OCI-LY1 (cell line): ENCODE measurements around the gene COL18A1.

Experiments
- H2AFZ ChIP-seq: fragments of 200-600 bp; sonication (generic), shearing (Covaris generic); 2 replicates; pipeline ENCODE4 v1.6.0; 2014; ENCODE audit warnings: antibody characterized with exemption, mild to moderate bottlenecking, low read length
- H3F3A ChIP-seq: fragments of 200-600 bp; sonication (generic), shearing (Covaris generic); 2 replicates; pipeline ENCODE4 v1.6.0; 2014; ENCODE audit warnings: mild to moderate bottlenecking, antibody characterized with exemption, low read length, moderate library complexity; ENCODE audit not compliant: insufficient read depth
- H3K27ac ChIP-seq: fragments of 200-600 bp; sonication (generic); 2 replicates; pipeline ENCODE4 v1.5.1; 2014; ENCODE audit warnings: low read length, mixed run types, mild to moderate bottlenecking, low read depth; ENCODE audit not compliant: poor library complexity, severe bottlenecking
- H3K27me3 ChIP-seq: fragments of 200-600 bp; sonication (generic); 2 replicates; pipeline ENCODE4 v1.6.0; 2014; ENCODE audit warnings: antibody characterized with exemption, mild to moderate bottlenecking, low read length, moderate library complexity; ENCODE audit not compliant: insufficient read depth
- H3K36me3 ChIP-seq: fragments of 200-600 bp; sonication (generic); 2 replicates; pipeline ENCODE4 v1.6.1; 2014; ENCODE audit warnings: mild to moderate bottlenecking, antibody characterized with exemption, low read length, moderate library complexity, mixed read lengths; ENCODE audit not compliant: insufficient read depth
- H3K4me1 ChIP-seq: fragments of 200-600 bp; sonication (generic); 2 replicates; pipeline ENCODE4 v1.5.1; 2014; ENCODE audit warnings: mild to moderate bottlenecking, low read length, moderate library complexity; ENCODE audit not compliant: insufficient read depth, severe bottlenecking
- H3K4me2 ChIP-seq: fragments of 200-600 bp; sonication (generic), shearing (Covaris generic); 2 replicates; pipeline ENCODE4 v1.6.1; 2014; ENCODE audit warnings: low read length
- H3K4me3 ChIP-seq: fragments of 200-600 bp; sonication (generic); 2 replicates; pipeline ENCODE4 v1.5.1; 2014; ENCODE audit warnings: low read length, low read depth, mild to moderate bottlenecking, mixed read lengths; ENCODE audit not compliant: poor library complexity, severe bottlenecking
- H3K79me2 ChIP-seq: fragments of 200-600 bp; shearing (Covaris generic); 2 replicates; pipeline ENCODE4 v1.6.1; 2016; ENCODE audit warnings: mixed run types, low read length, mixed read lengths; ENCODE audit not compliant: insufficient read depth
- H3K9ac ChIP-seq: fragments of 200-600 bp; sonication (generic), shearing (Covaris generic); 2 replicates; pipeline ENCODE4 v1.6.1; 2014; ENCODE audit warnings: mild to moderate bottlenecking, low read length, mixed read lengths
- H3K9me2 ChIP-seq: fragments of 200-600 bp; sonication (generic), shearing (Covaris generic); 2 replicates; pipeline ENCODE4 v1.6.1; 2014; ENCODE audit warnings: low read depth, mild to moderate bottlenecking, low read length, mixed read lengths
- H3K9me3 ChIP-seq: fragments of 200-600 bp; shearing (Covaris generic); 2 replicates; pipeline ENCODE4 v1.6.1; 2014; ENCODE audit warnings: low read length, mixed read lengths
- H4K20me1 ChIP-seq: fragments of 200-600 bp; sonication (generic), shearing (Covaris generic); 2 replicates; pipeline ENCODE4 v1.6.0; 2016; ENCODE audit warnings: mild to moderate bottlenecking, low read length; ENCODE audit not compliant: insufficient read depth
- CTCF ChIP-seq: fragments of 200-600 bp; sonication (generic), shearing (Covaris generic); IDR thresholded peaks from 2 replicates; pipeline ENCODE4 v1.5.1; 2017; ENCODE audit warnings: mild to moderate bottlenecking, antibody characterized with exemption, low read length, moderate library complexity, mixed read lengths
- EZH2 ChIP-seq: fragments of 200-600 bp; sonication (generic), shearing (Covaris generic); IDR thresholded peaks from 2 replicates; pipeline ENCODE4 v1.8.0; 2017; ENCODE audit warnings: borderline replicate concordance, mixed run types, mild to moderate bottlenecking, antibody characterized with exemption, low read length, moderate library complexity, mixed read lengths

COL18A1 gene

DNA sequence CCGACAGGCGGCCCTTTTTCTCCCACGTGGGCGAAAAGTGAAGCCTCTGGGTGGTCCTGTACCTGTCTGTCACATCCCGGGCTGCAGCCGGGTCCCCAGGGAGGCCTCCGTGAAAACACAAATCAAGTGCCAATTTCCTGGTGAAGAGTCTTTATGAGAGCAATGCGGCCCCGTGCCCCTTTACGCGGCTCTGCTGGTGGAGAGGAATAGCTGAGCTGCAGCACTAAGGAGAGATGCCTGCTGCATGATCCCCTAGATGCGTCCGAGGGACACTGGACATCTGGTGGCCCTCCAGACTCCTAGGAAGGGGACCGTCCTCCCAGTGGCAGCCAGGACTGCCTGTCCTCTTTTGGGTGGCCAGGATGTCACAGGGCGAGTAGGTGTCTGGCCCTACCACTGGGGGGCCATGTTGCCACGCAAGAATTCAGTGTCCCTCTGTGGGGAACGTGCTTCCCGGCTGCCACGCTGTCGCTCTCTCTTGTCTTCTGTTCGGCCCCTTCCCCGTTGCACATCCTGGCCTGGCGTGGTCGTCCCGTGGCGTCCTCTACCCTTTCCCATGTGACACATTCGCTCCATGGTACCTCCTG is 38.7 kb downstream of the COL18A1 start:
- TF ChIP-seq CTCF (peak; percentile 27; the same call in 1 of the 2 replicates), EZH2 (no peak)
- H3K27ac ChIP-seq, result no peak overlapping the region

DNA sequence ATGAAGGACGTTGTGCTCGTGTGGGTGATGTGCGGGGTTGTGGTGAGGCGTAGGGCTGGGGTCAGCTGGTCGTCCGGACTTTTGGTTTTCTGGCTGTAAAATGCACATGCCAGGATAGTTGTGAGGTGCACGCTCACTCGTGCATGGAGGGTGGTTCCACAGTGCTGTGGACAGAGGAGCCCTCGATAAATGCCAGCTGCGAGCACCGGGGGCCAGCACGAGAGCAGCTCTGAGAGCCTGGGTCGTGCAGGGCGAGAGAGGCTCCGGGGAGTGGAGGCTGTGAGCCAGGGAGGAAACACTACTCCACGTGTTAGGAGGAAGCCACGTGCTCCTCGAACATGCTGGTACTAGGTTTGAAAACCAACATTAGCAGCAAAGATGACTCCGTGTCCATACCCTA is 39.4 kb downstream of the COL18A1 start:
- H3K27me3 ChIP-seq, result no peaks in the 10 kb centered on the region
- no peaks in the 10 kb centered on the region for H4K20me1 ChIP-seq
- H3K4me3 ChIP-seq, result no peak overlapping the region
- H3K79me2 ChIP-seq, result no peaks in the 10 kb centered on the region
- no peak overlapping the region for H3K4me2 ChIP-seq
- H3F3A ChIP-seq, result no peaks in the 10 kb centered on the region
- H3K4me1 ChIP-seq, result no peaks in the 10 kb centered on the region
- H3K9me2 ChIP-seq, result no peaks in the 10 kb centered on the region
- no peak overlapping the region for H3K27ac ChIP-seq
- H3K9ac ChIP-seq, result no peak overlapping the region
- no peak for TF ChIP-seq CTCF
- no peak for TF ChIP-seq EZH2
- no peaks in the 10 kb centered on the region for H3K36me3 ChIP-seq
- no peak overlapping the region for H2AFZ ChIP-seq
- no peaks in the 10 kb centered on the region for H3K9me3 ChIP-seq

More for the DNA sequence above, 38.7 kb downstream of the COL18A1 start:
- Histone ChIP-seq H3K9ac (no peak overlapping the region), H3F3A (no peaks in the 10 kb centered on the region), H3K79me2 (no peaks in the 10 kb centered on the region), H3K36me3 (no peaks in the 10 kb centered on the region), H3K4me3 (no peak overlapping the region), H3K4me1 (no peaks in the 10 kb centered on the region), H3K27me3 (no peaks in the 10 kb centered on the region), H3K9me3 (no peaks in the 10 kb centered on the region), H2AFZ (no peak overlapping the region), H3K4me2 (no peak overlapping the region), H3K9me2 (no peaks in the 10 kb centered on the region), H4K20me1 (no peaks in the 10 kb centered on the region)

DNA sequence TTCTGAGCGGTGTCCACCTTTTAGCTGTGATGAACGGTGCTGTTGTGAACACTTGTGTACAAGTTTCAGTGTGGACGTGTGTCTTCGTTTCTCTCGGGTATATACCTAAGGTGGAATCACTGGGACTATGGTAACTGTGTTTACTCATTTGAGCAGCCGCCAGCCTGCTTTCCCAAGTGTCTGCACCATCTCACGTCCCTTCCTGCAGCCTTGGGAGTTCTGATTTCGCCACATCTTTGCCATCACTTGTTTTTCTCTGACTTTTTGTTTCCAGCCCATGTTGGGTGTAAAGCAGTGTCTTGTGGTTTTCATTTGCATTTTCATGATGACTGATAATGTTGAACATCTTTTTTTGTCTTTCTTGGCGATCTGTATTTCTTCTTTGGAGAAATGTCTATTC is 40.4 kb downstream of the COL18A1 start:
- TF ChIP-seq EZH2 (no peak), CTCF (no peak)
- Histone ChIP-seq H3K9me2 (no peaks in the 10 kb centered on the region), H3K4me1 (no peaks in the 10 kb centered on the region), H3K4me3 (no peak overlapping the region), H3K4me2 (no peak overlapping the region), H3F3A (no peaks in the 10 kb centered on the region), H4K20me1 (no peaks in the 10 kb centered on the region), H3K27me3 (no peaks in the 10 kb centered on the region), H3K9me3 (no peaks in the 10 kb centered on the region), H2AFZ (no peak overlapping the region), H3K36me3 (no peaks in the 10 kb centered on the region), H3K79me2 (no peaks in the 10 kb centered on the region), H3K27ac (no peak overlapping the region), H3K9ac (no peak overlapping the region)
